Heart left ventricle (tissue), 13 donors: ENCODE results near the gene NTM.

Experiments
- POLR2A ChIP-seq, 2 donors: fragments of 450-650 bp; IDR thresholded peaks; one replicate each; pipeline ENCODE4 v1.6.1; 2017; ENCODE audit warnings: antibody characterized with exemption in 2 of 2, mild to moderate bottlenecking in 2 of 2, moderate library complexity in 2 of 2
- TF ChIP-seq, protein P1 (sequence below), 12 donors: fragments of 200-600 bp; sonication (generic) in 4 of 12; IDR thresholded peaks; one replicate each; pipeline versions ENCODE4 v1.5.0 to v1.8.0; 2018 to 2022; ENCODE audit warnings: antibody characterized with exemption in 12 of 12, mild to moderate bottlenecking in 5 of 12
- donor health status: ischemic (EF 13 %, LVEDD 7.1; RV severe dilation, severe dysfunction).
- donor health status: DM: no; HTN: yes; CAD: no.
- donor health status: DM: no; HTN: no; CAD: no.
- donor health status: ischemic (EF 25% LVEDD 6.9; RV normal size, moderate dysfunction).
- donor health status: ischemic (EF 25% LVEDD 5.7; RV mildly dilated, moderate dysfunction).
- donor health status: ischemic (EF 35%, LVEDD 5.7; RV mildly dilated, moderate dysfunction).
- donor health status: nonischemic (EF 11% LVEDD 7.7; RV severe dilation, severe dysfunction).
- donor health status: DM: yes; HTN: yes; CAD: no.
- donor health status: PGD.
- donor health status: ischemic (EF 29% LVEDD 5.4; RV normal size, mild dysfunction).
- donor health status: nonischemic (EF 23%, LVEDD 6.1; RV moderate dilation, normal function).

DNA sequence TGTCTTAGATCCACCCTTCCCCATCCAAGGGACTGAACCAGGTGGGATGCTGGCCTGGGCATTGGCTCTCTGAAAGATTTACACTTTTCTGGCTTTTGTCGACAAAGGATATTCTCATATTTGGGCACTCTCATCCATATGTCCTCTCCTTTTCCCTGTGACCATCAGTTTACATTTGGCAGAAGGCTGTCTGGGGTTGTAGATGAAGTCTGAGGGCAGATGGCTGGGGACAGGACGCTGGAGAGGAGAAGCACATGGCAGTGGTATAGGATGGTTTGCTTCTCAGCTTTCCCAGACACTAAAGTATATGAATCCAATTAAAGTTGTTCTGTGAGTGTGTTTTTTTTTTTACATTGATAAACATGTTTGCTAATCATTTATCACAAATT, 757.5 kb downstream of the NTM start:
- TF ChIP-seq, protein P1, sequence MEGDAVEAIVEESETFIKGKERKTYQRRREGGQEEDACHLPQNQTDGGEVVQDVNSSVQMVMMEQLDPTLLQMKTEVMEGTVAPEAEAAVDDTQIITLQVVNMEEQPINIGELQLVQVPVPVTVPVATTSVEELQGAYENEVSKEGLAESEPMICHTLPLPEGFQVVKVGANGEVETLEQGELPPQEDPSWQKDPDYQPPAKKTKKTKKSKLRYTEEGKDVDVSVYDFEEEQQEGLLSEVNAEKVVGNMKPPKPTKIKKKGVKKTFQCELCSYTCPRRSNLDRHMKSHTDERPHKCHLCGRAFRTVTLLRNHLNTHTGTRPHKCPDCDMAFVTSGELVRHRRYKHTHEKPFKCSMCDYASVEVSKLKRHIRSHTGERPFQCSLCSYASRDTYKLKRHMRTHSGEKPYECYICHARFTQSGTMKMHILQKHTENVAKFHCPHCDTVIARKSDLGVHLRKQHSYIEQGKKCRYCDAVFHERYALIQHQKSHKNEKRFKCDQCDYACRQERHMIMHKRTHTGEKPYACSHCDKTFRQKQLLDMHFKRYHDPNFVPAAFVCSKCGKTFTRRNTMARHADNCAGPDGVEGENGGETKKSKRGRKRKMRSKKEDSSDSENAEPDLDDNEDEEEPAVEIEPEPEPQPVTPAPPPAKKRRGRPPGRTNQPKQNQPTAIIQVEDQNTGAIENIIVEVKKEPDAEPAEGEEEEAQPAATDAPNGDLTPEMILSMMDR (IDR thresholded peaks at IDR 0.05) = no peak
- no peak for TF ChIP-seq POLR2A (IDR thresholded peaks at IDR 0.05)
